ENCODE results near the gene PPP1R7. TPM values are rescaled to one million over a fixed set of nuclear protein-coding genes. Genes with fewer than 3 reads are reported as not detected.

PPP1R7 gene
- total and polyA plus RNA-seq, 2 of the 4 experiments (the other 2 are of a cell fraction) = 60.8 to 70.0 TPM

DNA sequence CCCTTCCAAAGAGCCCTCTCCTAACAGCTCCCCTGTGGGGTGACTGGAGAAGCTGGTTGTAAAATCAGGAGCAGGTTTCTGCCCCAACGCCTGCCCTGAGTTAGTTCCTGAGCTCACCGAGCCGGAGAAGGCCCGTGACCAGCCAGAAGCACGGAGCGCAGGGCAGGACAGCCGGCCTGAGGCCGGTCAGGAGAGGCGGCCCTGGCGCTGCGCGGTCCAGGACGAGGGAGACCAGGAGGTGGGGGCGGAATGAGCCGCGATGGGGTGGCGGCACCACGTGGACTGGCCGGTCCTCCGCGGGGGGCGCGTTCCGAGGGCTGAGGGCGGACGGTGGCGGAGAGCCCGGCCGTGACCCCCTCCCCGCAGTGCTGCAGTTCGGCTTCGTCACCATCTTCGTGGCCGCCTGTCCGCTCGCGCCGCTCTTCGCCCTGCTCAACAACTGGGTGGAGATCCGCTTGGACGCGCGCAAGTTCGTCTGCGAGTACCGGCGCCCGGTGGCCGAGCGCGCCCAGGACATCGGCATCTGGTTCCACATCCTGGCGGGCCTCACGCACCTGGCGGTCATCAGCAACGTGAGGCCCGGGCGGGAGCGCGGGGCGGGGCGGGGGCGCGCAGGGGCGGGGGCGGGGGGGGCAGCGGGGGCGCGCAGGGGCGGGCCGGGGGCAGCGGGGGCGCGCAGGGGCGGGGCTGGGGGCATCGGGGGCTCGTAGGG lies 67.2 kb downstream of the PPP1R7 start (continued):
- TF ChIP-seq ELK1 (IDR thresholded peaks at IDR 0.05; ENCODE audit: borderline replicate concordance, low read depth, low read length) = no peak

All from IMR-90 (cell line).